ENCODE measurements around the gene SNAI3. TPM values are rescaled to one million over a fixed set of nuclear protein-coding genes. Genes with fewer than 3 reads are reported as not detected.

SNAI3 gene
- total RNA-seq, 1 donor from 2014 or later: 6.5 TPM

GRCh38 chr16:88634141-88634993, 51.9 kb downstream of the SNAI3 start:
- peak; percentile 15 for DNase-seq

DNA sequence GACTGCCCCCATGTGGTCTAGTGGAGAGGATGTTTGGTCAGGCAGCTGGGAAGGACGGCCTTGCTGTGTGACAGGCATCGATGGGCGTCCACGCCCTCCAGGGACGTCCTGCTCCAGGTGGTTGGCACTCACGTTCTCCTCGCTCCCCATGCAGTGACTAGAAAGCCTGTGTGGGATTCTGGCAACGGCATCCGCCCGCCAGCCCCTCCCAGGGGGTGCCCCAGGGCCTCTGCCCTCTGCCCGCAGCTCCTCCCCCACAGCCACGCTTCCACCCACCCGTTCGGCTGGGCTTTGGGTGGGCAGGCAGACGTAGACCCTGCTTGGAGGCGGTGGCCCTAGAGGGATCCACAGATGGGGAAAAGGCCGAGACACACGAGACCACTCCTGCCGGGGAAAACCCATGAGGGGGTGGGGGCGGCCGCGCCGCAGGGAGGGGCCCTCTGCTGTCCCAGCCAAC, 52.6 kb downstream of the SNAI3 start:
- DNase-seq: peak; percentile 17

DNA sequence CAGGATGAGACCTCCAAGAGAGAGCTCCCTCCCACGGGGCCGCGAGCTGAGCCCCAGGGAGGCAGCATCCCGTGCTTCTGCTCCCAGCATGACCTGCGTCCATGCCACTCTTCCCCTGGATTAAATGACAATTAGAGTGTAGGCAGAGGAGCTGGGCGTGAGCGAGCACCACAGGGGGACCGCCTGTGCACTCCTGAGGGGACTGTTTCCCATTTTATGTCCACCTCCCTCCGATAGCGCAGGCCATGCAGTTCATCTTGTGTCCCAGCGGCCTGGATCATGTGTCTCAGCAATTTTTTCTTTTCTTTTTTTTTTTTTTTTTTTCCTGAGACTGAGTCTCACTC, 53.7 kb downstream of the SNAI3 start:
- DNase-seq: no peak

DNA sequence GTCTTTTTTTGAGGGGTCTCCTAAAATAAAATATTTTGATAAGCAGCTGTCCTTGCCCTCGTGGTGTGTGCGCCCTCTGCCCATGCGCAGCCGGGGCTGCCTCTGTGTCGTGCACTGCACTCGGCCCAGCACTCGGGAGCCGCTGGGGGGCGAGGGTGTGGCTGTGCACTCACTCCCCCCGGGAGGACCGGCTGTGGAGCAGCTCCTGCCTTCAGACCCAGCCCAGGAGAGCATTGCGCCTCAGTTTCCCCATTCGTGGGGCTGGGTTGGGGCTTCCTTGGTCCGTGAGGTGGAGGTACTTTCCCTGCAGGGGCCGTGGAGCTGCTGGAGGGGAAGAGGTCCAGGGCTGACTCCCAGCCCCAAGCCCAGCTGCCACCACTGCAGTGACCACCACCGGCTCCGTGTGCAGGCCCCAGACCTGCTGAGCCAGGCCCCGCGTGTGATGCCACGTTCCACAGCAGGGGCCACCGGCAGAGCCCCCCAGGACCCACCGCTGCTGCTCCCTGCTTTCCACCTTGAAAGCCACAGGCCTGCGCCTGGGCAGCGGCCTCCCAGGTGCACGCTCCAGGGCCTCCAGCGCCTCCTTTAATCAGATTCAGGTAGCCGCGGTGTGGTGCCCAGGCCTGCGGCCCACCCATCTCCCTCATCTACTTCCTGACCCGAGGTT, 54.3 kb downstream of the SNAI3 start:
- no peak for DNase-seq

DNA sequence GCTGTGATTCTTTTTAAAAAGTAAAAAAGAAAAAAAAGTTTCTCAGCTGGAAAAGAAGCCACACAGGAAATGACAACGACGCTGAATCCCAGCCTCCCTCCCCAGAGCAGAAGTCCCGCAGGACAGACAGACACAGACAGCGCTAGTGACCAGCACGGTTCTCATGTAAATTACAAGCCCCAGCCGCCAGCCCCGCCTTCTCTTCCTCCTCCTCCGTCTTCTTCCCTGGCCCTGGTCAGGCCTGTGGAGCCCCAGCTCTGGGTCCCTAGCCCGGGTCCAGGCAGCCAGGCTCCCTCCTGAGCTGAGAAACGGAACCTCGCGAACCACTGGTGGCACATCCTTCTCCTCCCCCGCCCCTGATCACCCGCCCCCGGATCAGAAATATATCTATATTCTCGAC, 54.9 kb downstream of the SNAI3 start:
- DNase-seq: no peak

- no peak for DNase-seq
Observed at GRCh38 chr16:88630941-88631340, 55.4 kb downstream of the SNAI3 start.

GRCh38 chr16:88630433-88630832, 55.9 kb downstream of the SNAI3 start:
- DNase-seq: no peak

- no peak for DNase-seq
Observed at GRCh38 chr16:88629835-88630234, 56.5 kb downstream of the SNAI3 start.

- DNase-seq: no peak
Observed at GRCh38 chr16:88628512-88628974, 57.8 kb downstream of the SNAI3 start.

Other genes with a start within 250 kb of the SNAI3 start
- 0.41 TPM for gene ZFPM1, start 233.2 kb downstream of the SNAI3 start, total RNA-seq
- gene ZC3H18, start 116.1 kb downstream of the SNAI3 start, total RNA-seq: 15.2 TPM
- gene IL17C, start 47.9 kb downstream of the SNAI3 start, total RNA-seq: not detected
- 44.0 TPM for gene CYBA, start 35.5 kb downstream of the SNAI3 start, total RNA-seq
- 29.2 TPM for gene MVD, start 23.4 kb downstream of the SNAI3 start, total RNA-seq
- gene RNF166, start 19.9 kb upstream of the SNAI3 start, total RNA-seq: 20.0 TPM
- 11.2 TPM for gene CTU2, start 20.0 kb upstream of the SNAI3 start, total RNA-seq
- gene PIEZO1, start 98.7 kb upstream of the SNAI3 start, total RNA-seq: 92.7 TPM
- 12.2 TPM for gene CDT1, start 117.3 kb upstream of the SNAI3 start, total RNA-seq
- gene APRT, start 125.4 kb upstream of the SNAI3 start, total RNA-seq: 33.7 TPM
- 18.4 TPM for gene GALNS, start 170.4 kb upstream of the SNAI3 start, total RNA-seq
- gene TRAPPC2L, start 170.6 kb upstream of the SNAI3 start, total RNA-seq: 17.1 TPM
- gene PABPN1L, start 180.2 kb upstream of the SNAI3 start, total RNA-seq: not detected

Data from tongue (tissue), 2 donors.